ENCODE results near the gene NKAIN2. TPM values are rescaled to one million over a fixed set of nuclear protein-coding genes. Genes with fewer than 3 reads are reported as not detected.

The NKAIN2 gene
- total RNA-seq, 2 donors from 2014 or later, result 0.29 TPM; not detected in 1

DNA sequence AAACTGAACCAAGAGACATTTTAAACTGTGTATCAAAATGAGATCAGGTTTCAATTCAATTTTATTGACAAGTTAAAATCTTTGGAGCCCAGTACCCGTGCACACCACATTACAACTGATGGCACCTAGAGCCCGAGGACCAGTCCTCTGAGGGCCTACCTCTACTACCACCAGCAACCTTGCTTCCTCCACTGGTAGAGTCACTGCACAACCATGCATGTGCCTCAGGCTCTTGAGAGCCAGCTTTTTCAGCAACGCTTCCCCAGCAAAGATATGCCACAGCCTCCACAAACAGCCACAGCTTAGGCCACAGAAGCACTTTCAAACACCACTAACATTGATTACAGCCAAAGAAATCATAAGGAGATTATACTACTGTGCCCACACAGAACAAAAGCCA is 830.0 kb downstream of the NKAIN2 start:
- Mint-ChIP-seq H3K36me3 (ENCODE audit: low read depth) (no peaks in the 10 kb centered on the region), H3K4me3 (no peak overlapping the region), H3K27me3 (ENCODE audit: insufficient read depth) (no peaks in the 10 kb centered on the region), H3K4me1 (no peaks in the 10 kb centered on the region), H3K9me3 (no peaks in the 10 kb centered on the region), H3K27ac (no peak overlapping the region)
- no peaks in the 10 kb centered on the region for H3K4me1 ChIP-seq (ENCODE audit: control insufficient read depth, insufficient read depth, low read length)
- no peaks in the 10 kb centered on the region for H3K9me3 ChIP-seq (ENCODE audit: control insufficient read depth, low read length)
- no peak for DNase-seq
- no peak overlapping the region for H3K4me3 ChIP-seq (ENCODE audit: low read length)
- no peaks in the 10 kb centered on the region for H3K27me3 ChIP-seq (ENCODE audit: control insufficient read depth, insufficient read depth, low read length, poor library complexity, severe bottlenecking)
- no peak for TF ChIP-seq CTCF (conservative IDR thresholded peaks at IDR 0.05)
- no peak overlapping the region for H3K27ac ChIP-seq (ENCODE audit: low read depth, low read length)
- H3K9ac ChIP-seq (ENCODE audit: extremely low read depth, low read length, poor library complexity, severe bottlenecking), result no peak overlapping the region
- H3K36me3 ChIP-seq (ENCODE audit: control insufficient read depth, insufficient read depth, low read length), result no peaks in the 10 kb centered on the region
- WGBS, 2 experiments (ENCODE audit: insufficient coverage in 1 of 2, insufficient read length in 1 of 2), result 89 to 90% methylated on average over 1 to 3 of the region's 3 CpGs

- Histone ChIP-seq H3K27ac (ENCODE audit: low read depth, low read length) (no peak overlapping the region), H3K36me3 (ENCODE audit: control insufficient read depth, insufficient read depth, low read length) (no peaks in the 10 kb centered on the region), H3K9me3 (ENCODE audit: control insufficient read depth, low read length) (no peaks in the 10 kb centered on the region), H3K9ac (ENCODE audit: extremely low read depth, low read length, poor library complexity, severe bottlenecking) (no peak overlapping the region), H3K27me3 (ENCODE audit: control insufficient read depth, insufficient read depth, low read length, poor library complexity, severe bottlenecking) (no peaks in the 10 kb centered on the region), H3K4me1 (ENCODE audit: control insufficient read depth, insufficient read depth, low read length) (no peaks in the 10 kb centered on the region), H3K4me3 (ENCODE audit: low read length) (no peak overlapping the region)
- Mint-ChIP-seq H3K4me1 (no peaks in the 10 kb centered on the region), H3K4me3 (no peak overlapping the region), H3K27ac (no peak overlapping the region), H3K27me3 (ENCODE audit: insufficient read depth) (no peaks in the 10 kb centered on the region), H3K9me3 (no peaks in the 10 kb centered on the region), H3K36me3 (ENCODE audit: low read depth) (no peaks in the 10 kb centered on the region)
- 91 to 93% methylated on average over 4 of the region's 4 CpGs for WGBS, 2 experiments (ENCODE audit: insufficient coverage in 1 of 2, insufficient read length in 1 of 2)
- no peak for TF ChIP-seq CTCF (conservative IDR thresholded peaks at IDR 0.05)
- no peak for DNase-seq
Observed at GRCh38 chr6:124640432-124640831, 836.8 kb downstream of the NKAIN2 start.

DNA sequence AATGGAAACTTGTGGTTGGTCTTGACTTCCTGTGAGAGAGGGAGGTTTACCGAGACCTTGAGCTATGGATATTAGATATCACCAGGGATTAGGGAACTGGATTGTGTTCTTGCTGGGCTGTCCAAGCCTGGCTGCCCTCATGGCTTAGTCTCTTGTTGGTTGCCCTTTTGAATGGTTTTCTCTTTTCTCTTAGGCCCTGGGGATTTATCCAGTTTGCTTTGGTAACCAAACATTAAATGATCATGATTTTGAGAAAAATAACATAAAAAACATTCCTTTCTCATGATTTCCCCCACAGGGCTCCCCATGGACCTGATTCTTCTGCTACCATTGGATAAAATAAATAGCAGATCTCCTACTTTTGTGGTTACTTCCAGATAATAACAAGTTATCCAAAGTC is 852.2 kb downstream of the NKAIN2 start:
- H3K4me1 Mint-ChIP-seq, result peaks cover 12% of the 10 kb centered on the region
- no peak for DNase-seq
- no peak overlapping the region for H3K27ac Mint-ChIP-seq
- no peak overlapping the region for H3K4me3 Mint-ChIP-seq
- H3K36me3 ChIP-seq (ENCODE audit: control insufficient read depth, insufficient read depth, low read length), result no peaks in the 10 kb centered on the region
- no peak overlapping the region for H3K4me3 ChIP-seq (ENCODE audit: low read length)
- H3K9me3 ChIP-seq (ENCODE audit: control insufficient read depth, low read length), result no peaks in the 10 kb centered on the region
- H3K36me3 Mint-ChIP-seq (ENCODE audit: low read depth), result no peaks in the 10 kb centered on the region
- H3K27ac ChIP-seq (ENCODE audit: low read depth, low read length), result no peak overlapping the region
- peaks cover 6% of the 10 kb centered on the region for H3K4me1 ChIP-seq (ENCODE audit: control insufficient read depth, insufficient read depth, low read length)
- no peak for TF ChIP-seq CTCF (conservative IDR thresholded peaks at IDR 0.05)
- no peak overlapping the region for H3K9ac ChIP-seq (ENCODE audit: extremely low read depth, low read length, poor library complexity, severe bottlenecking)
- 89% methylated on average over 1 of the region's 1 CpG; no CpG with 5 or more reads in 1 of the 2 experiments for WGBS, 2 experiments (ENCODE audit: insufficient coverage in 1 of 2, insufficient read length in 1 of 2)
- no peaks in the 10 kb centered on the region for H3K27me3 Mint-ChIP-seq (ENCODE audit: insufficient read depth)
- H3K27me3 ChIP-seq (ENCODE audit: control insufficient read depth, insufficient read depth, low read length, poor library complexity, severe bottlenecking), result no peaks in the 10 kb centered on the region
- H3K9me3 Mint-ChIP-seq, result no peaks in the 10 kb centered on the region
